Activated T-cell treated with anti-CD3 and anti-CD28 coated beads, Interleukin-2, amount 50 U/mL, for 72 hours (primary cell): Measurements from ENCODE around the gene C11orf91. TPM values are rescaled to one million over a fixed set of nuclear protein-coding genes. Genes with fewer than 3 reads are reported as not detected.

Source experiments
- ATAC-seq, 2 donors: fragments of 150-1000 bp; cut with Tn5 transposase; replicated peaks in 1 of 2; 2 replicates each; pipeline ENCODE4 v1.10.0; 2021; ENCODE audit warnings: moderate library complexity in 2 of 2, mild to moderate bottlenecking in 1 of 2
- DNase-seq, 2 donors: peaks; one replicate each; pipeline ENCODE4 v3.0.0; 2021 to 2022; ENCODE audit warnings: mixed read lengths in 1 of 2
- H3K27ac Mint-ChIP-seq: one replicate; pipeline ENCODE4 v1.8.0; 2022; ENCODE audit warnings: mild to moderate bottlenecking, moderate library complexity, mixed read lengths
- H3K27me3 Mint-ChIP-seq: one replicate; pipeline ENCODE4 v1.8.0; 2022; ENCODE audit warnings: low read depth, mixed read lengths
- H3K36me3 Mint-ChIP-seq, 2 donors: one replicate each; pipeline ENCODE4 v1.8.0; 2022; ENCODE audit warnings: mixed read lengths in 2 of 2, mild to moderate bottlenecking in 1 of 2; ENCODE audit not compliant: insufficient read depth in 2 of 2
- H3K4me1 Mint-ChIP-seq: one replicate; pipeline ENCODE4 v1.8.0; 2022; ENCODE audit warnings: low read depth, mixed read lengths
- H3K4me3 Mint-ChIP-seq, 2 donors: one replicate each; pipeline ENCODE4 v1.8.0; 2022; ENCODE audit warnings: mild to moderate bottlenecking in 2 of 2, mixed read lengths in 2 of 2, moderate library complexity in 2 of 2
- H3K9me3 Mint-ChIP-seq, 2 donors: one replicate each; pipeline ENCODE4 v1.8.0; 2022; ENCODE audit warnings: mixed read lengths in 2 of 2
- total RNA-seq, 2 donors: library from RNA; stranded (reverse); gene quantifications; one replicate each; pipeline ENCODE4 v1.2.3, GENCODE V29; 2022

Gene C11orf91
- total RNA-seq, 2 donors from 2014 or later: not detected

GRCh38 chr11:33655842-33656600, 44.6 kb downstream of the C11orf91 start:
- Mint-ChIP-seq H3K9me3 (no peaks in the 10 kb centered on the region), H3K27ac (no peak overlapping the region), H3K27me3 (peaks cover 31% of the 10 kb centered on the region), H3K36me3 (no peaks in the 10 kb centered on the region), H3K4me1 (no peaks in the 10 kb centered on the region), H3K4me3 (no peak overlapping the region)
- DNase-seq (no peak), ATAC-seq (no peak)

DNA sequence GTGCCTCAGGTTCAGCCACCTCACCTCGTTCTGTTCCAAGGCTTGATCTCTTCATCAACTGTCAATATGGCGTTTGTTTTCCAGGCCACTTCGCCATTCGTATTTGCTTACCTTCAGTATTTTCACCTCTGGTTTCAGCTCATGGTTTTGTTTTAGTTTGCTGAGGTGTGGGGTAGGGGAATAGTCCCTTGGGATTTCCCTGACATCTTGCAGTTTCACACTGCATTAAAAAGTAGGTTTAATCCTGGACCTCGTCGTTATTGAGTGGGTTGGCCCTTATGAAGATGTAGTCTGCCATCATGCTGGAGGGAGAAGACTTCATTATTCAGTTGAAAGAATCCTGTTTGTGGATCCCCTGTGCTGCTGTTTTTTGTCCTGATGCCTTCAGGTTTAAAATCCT, 46.0 kb downstream of the C11orf91 start:
- no peak overlapping the region for H3K27ac Mint-ChIP-seq
- ATAC-seq (no peak), DNase-seq (no peak)
- H3K9me3 Mint-ChIP-seq: no peaks in the 10 kb centered on the region
- H3K4me3 Mint-ChIP-seq: no peak overlapping the region
- no peaks in the 10 kb centered on the region for H3K4me1 Mint-ChIP-seq
- H3K36me3 Mint-ChIP-seq: no peaks in the 10 kb centered on the region
- peaks cover 40% of the 10 kb centered on the region for H3K27me3 Mint-ChIP-seq

DNA sequence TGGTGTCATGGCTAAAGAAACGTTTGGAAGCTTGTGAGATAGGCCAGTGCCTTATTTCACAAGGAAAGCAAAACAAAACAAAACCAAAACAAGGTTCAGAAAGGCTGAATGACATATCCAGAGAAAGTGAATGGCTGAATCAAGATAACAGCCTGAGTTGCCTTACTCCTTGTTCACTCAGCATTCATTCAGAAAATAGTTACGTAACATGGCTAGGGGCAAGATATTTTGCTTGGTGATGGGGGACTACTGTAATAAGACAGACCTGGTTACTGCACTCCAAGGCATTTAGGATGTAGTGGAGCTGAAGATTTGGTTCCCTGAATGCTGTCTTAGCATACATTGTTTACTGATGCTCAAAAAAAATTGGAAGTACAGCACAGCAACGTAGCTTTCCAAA, 47.7 kb downstream of the C11orf91 start:
- no peak overlapping the region for H3K4me3 Mint-ChIP-seq
- no peaks in the 10 kb centered on the region for H3K36me3 Mint-ChIP-seq
- ATAC-seq: no peak
- H3K9me3 Mint-ChIP-seq: no peaks in the 10 kb centered on the region
- no peak overlapping the region for H3K27ac Mint-ChIP-seq
- H3K4me1 Mint-ChIP-seq: no peaks in the 10 kb centered on the region
- DNase-seq: no peak
- peaks cover 40% of the 10 kb centered on the region for H3K27me3 Mint-ChIP-seq

GRCh38 chr11:33652431-33652830, 48.2 kb downstream of the C11orf91 start:
- DNase-seq (no peak), ATAC-seq (no peak)
- Mint-ChIP-seq H3K27me3 (peaks cover 40% of the 10 kb centered on the region), H3K4me1 (no peaks in the 10 kb centered on the region), H3K9me3 (no peaks in the 10 kb centered on the region), H3K36me3 (no peaks in the 10 kb centered on the region), H3K27ac (no peak overlapping the region), H3K4me3 (no peak overlapping the region)

GRCh38 chr11:33651990-33652389, 48.6 kb downstream of the C11orf91 start:
- Mint-ChIP-seq H3K4me3 (no peak overlapping the region), H3K4me1 (no peaks in the 10 kb centered on the region), H3K27me3 (peaks cover 40% of the 10 kb centered on the region), H3K9me3 (no peaks in the 10 kb centered on the region), H3K36me3 (no peaks in the 10 kb centered on the region), H3K27ac (no peak overlapping the region)
- DNase-seq (no peak), ATAC-seq (no peak)

DNA sequence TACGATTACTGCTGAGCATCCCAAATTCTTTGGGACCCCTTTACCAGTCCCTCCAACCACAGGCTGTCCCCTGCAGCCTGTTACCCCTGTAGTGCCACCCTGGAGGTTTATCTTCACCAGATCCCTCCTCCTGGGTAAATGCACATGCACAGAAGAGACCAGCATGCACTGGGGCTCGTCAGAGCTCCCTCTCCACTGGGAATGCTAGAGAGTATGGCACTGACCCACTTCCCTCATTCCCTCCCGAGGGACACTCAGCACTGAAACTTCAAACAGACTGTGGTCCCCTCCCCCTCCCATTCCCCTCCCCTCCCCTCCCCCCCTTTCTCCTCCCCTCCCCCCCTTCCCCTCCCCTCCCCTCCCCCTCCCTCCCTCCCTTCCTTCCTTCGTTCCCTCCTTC, 49.1 kb downstream of the C11orf91 start:
- H3K9me3 Mint-ChIP-seq: no peaks in the 10 kb centered on the region
- no peak overlapping the region for H3K27ac Mint-ChIP-seq
- no peak overlapping the region for H3K4me3 Mint-ChIP-seq
- H3K27me3 Mint-ChIP-seq: peaks cover 40% of the 10 kb centered on the region
- ATAC-seq (no peak), DNase-seq (no peak)
- no peaks in the 10 kb centered on the region for H3K4me1 Mint-ChIP-seq
- no peaks in the 10 kb centered on the region for H3K36me3 Mint-ChIP-seq

DNA sequence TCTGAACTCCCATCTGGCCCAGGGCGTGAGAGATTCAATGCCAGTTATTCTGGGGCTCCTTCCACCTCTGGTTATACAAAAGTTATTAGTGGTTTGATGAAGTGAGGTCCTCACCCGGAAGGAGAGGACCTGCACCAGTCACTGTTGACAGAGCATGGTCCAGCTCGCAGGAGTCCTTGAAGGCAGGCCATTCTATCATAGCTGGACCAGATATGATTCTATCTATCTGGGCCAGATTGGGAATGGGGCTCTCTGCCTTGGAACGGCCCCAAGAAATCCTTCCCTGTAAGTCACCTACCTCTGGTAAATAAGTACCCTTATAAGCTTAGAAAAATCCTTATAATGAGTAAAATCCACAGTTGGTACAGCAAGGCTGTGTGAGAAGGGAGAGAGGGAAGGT, 50.7 kb downstream of the C11orf91 start:
- ATAC-seq: no peak
- no peak for DNase-seq
- H3K27me3 Mint-ChIP-seq: peaks cover 32% of the 10 kb centered on the region
- no peaks in the 10 kb centered on the region for H3K9me3 Mint-ChIP-seq
- no peak overlapping the region for H3K27ac Mint-ChIP-seq
- H3K4me3 Mint-ChIP-seq: no peak overlapping the region
- H3K36me3 Mint-ChIP-seq: no peaks in the 10 kb centered on the region
- no peaks in the 10 kb centered on the region for H3K4me1 Mint-ChIP-seq

Other genes starting within 250 kb of the C11orf91 start
- 10 to 100 TPM; 10.0 to 35.5 TPM for gene CD59, start 35.6 kb upstream of the C11orf91 start, total RNA-seq
- gene FBXO3, start 73.7 kb upstream of the C11orf91 start, total RNA-seq: 10 to 100 TPM; 20.1 to 22.2 TPM
- not detected for gene LMO2, start 191.2 kb upstream of the C11orf91 start, total RNA-seq